Activated naive CD8-positive, alpha-beta T cell (primary cell): ENCODE data around the gene CDX1.

Experiments
- H3K27ac Mint-ChIP-seq: one replicate; pipeline ENCODE4 v1.8.0; 2021; ENCODE audit warnings: mixed read lengths
- H3K27me3 Mint-ChIP-seq: one replicate; pipeline ENCODE4 v1.8.0; 2021; ENCODE audit warnings: mixed read lengths
- H3K36me3 Mint-ChIP-seq: one replicate; pipeline ENCODE4 v1.8.0; 2021; ENCODE audit warnings: mixed read lengths
- H3K4me1 Mint-ChIP-seq: one replicate; pipeline ENCODE4 v1.8.0; 2021; ENCODE audit warnings: low read depth, mixed read lengths
- H3K4me3 Mint-ChIP-seq: one replicate; pipeline ENCODE4 v1.8.0; 2021; ENCODE audit warnings: mild to moderate bottlenecking, mixed read lengths
- H3K9me3 Mint-ChIP-seq: one replicate; pipeline ENCODE4 v1.8.0; 2021; ENCODE audit warnings: low read depth, mixed read lengths

Gene CDX1

GRCh38 chr5:150206098-150206778 is 39.7 kb downstream of the CDX1 start:
- peaks cover 31% of the 10 kb centered on the region for H3K4me1 Mint-ChIP-seq
- H3K27ac Mint-ChIP-seq: no peak overlapping the region
- no peak overlapping the region for H3K4me3 Mint-ChIP-seq
- H3K27me3 Mint-ChIP-seq: no peaks in the 10 kb centered on the region
- H3K36me3 Mint-ChIP-seq: no peaks in the 10 kb centered on the region
- no peaks in the 10 kb centered on the region for H3K9me3 Mint-ChIP-seq

GRCh38 chr5:150206779-150207115 is 40.2 kb downstream of the CDX1 start:
- no peak overlapping the region for H3K4me3 Mint-ChIP-seq
- H3K27ac Mint-ChIP-seq: no peak overlapping the region
- peaks cover 31% of the 10 kb centered on the region for H3K4me1 Mint-ChIP-seq
- H3K9me3 Mint-ChIP-seq: no peaks in the 10 kb centered on the region
- no peaks in the 10 kb centered on the region for H3K36me3 Mint-ChIP-seq
- no peaks in the 10 kb centered on the region for H3K27me3 Mint-ChIP-seq

- H3K27ac Mint-ChIP-seq: no peak overlapping the region
- H3K36me3 Mint-ChIP-seq: no peaks in the 10 kb centered on the region
- H3K27me3 Mint-ChIP-seq: no peaks in the 10 kb centered on the region
- peaks cover 31% of the 10 kb centered on the region for H3K4me1 Mint-ChIP-seq
- H3K4me3 Mint-ChIP-seq: peak overlapping the region; percentile 60
- H3K9me3 Mint-ChIP-seq: no peaks in the 10 kb centered on the region
These were observed 41.9 kb downstream of the CDX1 start for GRCh38 chr5:150208187-150209098.

GRCh38 chr5:150209099-150209635 is 42.6 kb downstream of the CDX1 start:
- H3K4me1 Mint-ChIP-seq: peaks cover 31% of the 10 kb centered on the region
- no peaks in the 10 kb centered on the region for H3K27me3 Mint-ChIP-seq
- no peaks in the 10 kb centered on the region for H3K36me3 Mint-ChIP-seq
- peak overlapping the region; percentile 60 for H3K4me3 Mint-ChIP-seq
- no peaks in the 10 kb centered on the region for H3K9me3 Mint-ChIP-seq
- no peak overlapping the region for H3K27ac Mint-ChIP-seq

GRCh38 chr5:150210644-150211043 is 44.1 kb downstream of the CDX1 start:
- no peaks in the 10 kb centered on the region for H3K36me3 Mint-ChIP-seq
- H3K27me3 Mint-ChIP-seq: no peaks in the 10 kb centered on the region
- no peak overlapping the region for H3K4me3 Mint-ChIP-seq
- peaks cover 31% of the 10 kb centered on the region for H3K4me1 Mint-ChIP-seq
- H3K9me3 Mint-ChIP-seq: no peaks in the 10 kb centered on the region
- no peak overlapping the region for H3K27ac Mint-ChIP-seq

GRCh38 chr5:150211156-150212030 is 44.8 kb downstream of the CDX1 start:
- Mint-ChIP-seq H3K4me3 (no peak overlapping the region), H3K27ac (no peak overlapping the region), H3K4me1 (peaks cover 29% of the 10 kb centered on the region), H3K36me3 (no peaks in the 10 kb centered on the region), H3K9me3 (no peaks in the 10 kb centered on the region), H3K27me3 (no peaks in the 10 kb centered on the region)

GRCh38 chr5:150213530-150213929 is 47.0 kb downstream of the CDX1 start:
- Mint-ChIP-seq H3K36me3 (no peaks in the 10 kb centered on the region), H3K4me3 (no peak overlapping the region), H3K27ac (peak overlapping the region; percentile 54), H3K4me1 (peaks cover 17% of the 10 kb centered on the region), H3K9me3 (no peaks in the 10 kb centered on the region), H3K27me3 (peaks cover 1% of the 10 kb centered on the region)

GRCh38 chr5:150214289-150214688 is 47.7 kb downstream of the CDX1 start:
- Mint-ChIP-seq H3K27me3 (peaks cover 1% of the 10 kb centered on the region), H3K36me3 (no peaks in the 10 kb centered on the region), H3K4me1 (peaks cover 10% of the 10 kb centered on the region), H3K27ac (no peak overlapping the region), H3K4me3 (no peak overlapping the region), H3K9me3 (no peaks in the 10 kb centered on the region)

GRCh38 chr5:150215979-150216944 is 49.7 kb downstream of the CDX1 start:
- Mint-ChIP-seq H3K4me1 (no peaks in the 10 kb centered on the region), H3K27me3 (peaks cover 1% of the 10 kb centered on the region), H3K36me3 (no peaks in the 10 kb centered on the region), H3K9me3 (no peaks in the 10 kb centered on the region), H3K27ac (no peak overlapping the region), H3K4me3 (no peak overlapping the region)

GRCh38 chr5:150217038-150217437 is 50.5 kb downstream of the CDX1 start:
- Mint-ChIP-seq H3K36me3 (no peaks in the 10 kb centered on the region), H3K27ac (no peak overlapping the region), H3K4me3 (no peak overlapping the region), H3K27me3 (peaks cover 1% of the 10 kb centered on the region), H3K9me3 (no peaks in the 10 kb centered on the region), H3K4me1 (no peaks in the 10 kb centered on the region)

GRCh38 chr5:150217873-150218692 is 51.5 kb downstream of the CDX1 start:
- H3K27me3 Mint-ChIP-seq: peaks cover 1% of the 10 kb centered on the region
- no peaks in the 10 kb centered on the region for H3K9me3 Mint-ChIP-seq
- H3K4me3 Mint-ChIP-seq: no peak overlapping the region
- no peaks in the 10 kb centered on the region for H3K36me3 Mint-ChIP-seq
- no peak overlapping the region for H3K27ac Mint-ChIP-seq
- H3K4me1 Mint-ChIP-seq: no peaks in the 10 kb centered on the region

GRCh38 chr5:150218693-150219035 is 52.1 kb downstream of the CDX1 start:
- no peaks in the 10 kb centered on the region for H3K4me1 Mint-ChIP-seq
- no peaks in the 10 kb centered on the region for H3K9me3 Mint-ChIP-seq
- no peak overlapping the region for H3K27ac Mint-ChIP-seq
- no peaks in the 10 kb centered on the region for H3K36me3 Mint-ChIP-seq
- no peak overlapping the region for H3K4me3 Mint-ChIP-seq
- peaks cover 1% of the 10 kb centered on the region for H3K27me3 Mint-ChIP-seq

GRCh38 chr5:150219142-150219541 is 52.6 kb downstream of the CDX1 start:
- peaks cover 1% of the 10 kb centered on the region for H3K27me3 Mint-ChIP-seq
- no peaks in the 10 kb centered on the region for H3K36me3 Mint-ChIP-seq
- no peaks in the 10 kb centered on the region for H3K9me3 Mint-ChIP-seq
- no peaks in the 10 kb centered on the region for H3K4me1 Mint-ChIP-seq
- no peak overlapping the region for H3K27ac Mint-ChIP-seq
- H3K4me3 Mint-ChIP-seq: no peak overlapping the region
